8988T (cell line): ENCODE results near the gene METTL26.

Experiments used
- DNase-seq: peaks from one replicate; pipeline ENCODE4 v3.0.0; 2011

Gene METTL26

DNA sequence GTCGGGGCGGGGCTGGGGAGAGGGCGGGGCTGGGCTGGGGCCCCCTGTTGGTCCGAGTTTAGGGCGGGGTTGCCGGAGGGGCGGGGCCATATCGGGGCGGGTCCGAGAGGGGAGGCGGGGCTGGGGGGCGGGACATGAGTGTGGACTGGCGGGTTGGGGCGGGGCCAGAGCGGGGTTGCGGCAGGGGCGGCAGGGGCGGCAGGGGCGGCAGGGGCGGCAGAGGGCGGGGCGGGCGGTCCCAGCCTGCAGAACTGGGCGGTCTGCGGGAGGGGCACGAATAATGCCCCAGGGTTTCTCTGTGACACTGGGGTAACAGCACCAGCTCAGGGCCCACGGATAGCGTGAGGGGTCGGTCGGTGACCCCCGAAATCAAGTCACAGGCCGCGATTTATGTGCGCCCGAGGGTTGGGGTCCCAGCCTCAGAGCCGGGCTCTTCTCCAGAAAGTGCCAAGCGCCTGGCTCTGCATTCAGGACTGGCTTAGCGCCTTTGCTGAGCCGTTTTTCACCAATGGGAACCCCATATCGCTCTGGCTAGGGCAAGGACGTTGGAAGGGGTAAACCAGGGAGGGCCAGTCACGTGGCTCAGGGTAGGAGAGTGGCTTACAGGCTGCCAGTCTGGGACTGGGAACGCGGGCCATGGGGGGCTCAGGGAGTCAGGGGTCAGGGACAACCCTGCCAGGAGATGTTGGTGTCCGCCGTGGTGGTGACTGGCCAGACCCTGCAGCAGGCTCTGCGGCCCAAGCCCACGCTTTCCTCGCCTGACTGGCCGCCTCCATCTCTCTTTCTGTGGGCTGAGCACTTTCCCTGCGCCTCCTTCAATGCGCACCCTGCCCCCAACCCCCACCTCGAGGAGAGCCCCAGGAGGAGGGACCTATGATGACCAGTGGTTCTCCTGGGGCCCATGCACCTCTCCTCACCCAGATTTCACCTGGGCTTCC, 1.2 kb upstream of the METTL26 start:
- peak; percentile 97 for DNase-seq

DNA sequence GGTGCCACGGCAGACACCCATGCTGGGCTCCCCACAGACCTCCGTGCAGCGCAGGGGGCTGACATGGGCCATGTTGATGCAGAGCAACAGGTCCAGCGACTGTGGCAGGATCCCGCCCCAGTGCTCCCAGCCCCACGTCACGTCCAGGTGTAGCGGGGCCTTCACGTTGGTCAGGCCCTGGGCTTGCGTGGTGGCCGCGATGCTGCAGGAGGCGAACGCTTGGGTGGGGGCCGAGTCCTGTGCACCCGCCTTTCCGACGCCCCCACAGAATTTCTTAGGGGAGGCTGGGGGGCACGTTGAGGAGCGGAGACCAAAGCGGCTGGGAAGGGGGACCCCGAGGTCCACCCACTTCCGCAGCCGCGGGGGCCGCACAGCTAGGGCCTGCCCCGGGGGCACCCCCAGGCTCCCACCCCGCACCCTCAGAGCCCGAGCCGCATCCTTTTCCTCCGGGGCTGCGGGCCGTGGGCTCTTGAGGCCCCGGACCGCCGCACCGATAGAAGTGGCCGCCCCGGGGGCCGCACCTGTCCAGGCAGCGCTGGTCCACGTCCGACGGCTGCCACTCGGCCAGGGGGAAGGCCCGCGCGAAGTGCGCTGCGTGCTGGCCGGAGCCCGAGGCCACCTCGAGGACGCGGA, 416 bp downstream of the METTL26 start:
- no peak for DNase-seq

DNA sequence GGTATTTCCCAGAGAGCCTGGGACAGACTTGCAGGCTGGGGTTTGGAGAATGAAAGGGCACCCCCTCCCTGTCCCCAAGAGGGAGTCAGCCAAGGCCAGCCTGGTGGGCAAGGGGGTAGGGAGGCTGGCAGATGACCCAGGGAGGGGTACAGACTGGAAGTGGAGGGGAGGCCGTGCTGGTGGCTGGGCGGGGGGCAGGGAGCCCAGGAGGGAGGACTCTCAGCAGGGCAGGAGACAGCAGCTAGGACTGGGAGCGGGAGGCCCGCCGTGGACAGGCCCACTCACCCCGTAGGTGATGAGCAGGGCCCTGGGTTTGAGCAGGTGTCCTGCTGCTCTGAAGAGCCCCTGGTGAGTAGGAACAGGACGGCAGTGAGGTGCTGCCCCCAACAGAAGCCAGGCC, 1.1 kb downstream of the METTL26 start:
- no peak for DNase-seq

DNA sequence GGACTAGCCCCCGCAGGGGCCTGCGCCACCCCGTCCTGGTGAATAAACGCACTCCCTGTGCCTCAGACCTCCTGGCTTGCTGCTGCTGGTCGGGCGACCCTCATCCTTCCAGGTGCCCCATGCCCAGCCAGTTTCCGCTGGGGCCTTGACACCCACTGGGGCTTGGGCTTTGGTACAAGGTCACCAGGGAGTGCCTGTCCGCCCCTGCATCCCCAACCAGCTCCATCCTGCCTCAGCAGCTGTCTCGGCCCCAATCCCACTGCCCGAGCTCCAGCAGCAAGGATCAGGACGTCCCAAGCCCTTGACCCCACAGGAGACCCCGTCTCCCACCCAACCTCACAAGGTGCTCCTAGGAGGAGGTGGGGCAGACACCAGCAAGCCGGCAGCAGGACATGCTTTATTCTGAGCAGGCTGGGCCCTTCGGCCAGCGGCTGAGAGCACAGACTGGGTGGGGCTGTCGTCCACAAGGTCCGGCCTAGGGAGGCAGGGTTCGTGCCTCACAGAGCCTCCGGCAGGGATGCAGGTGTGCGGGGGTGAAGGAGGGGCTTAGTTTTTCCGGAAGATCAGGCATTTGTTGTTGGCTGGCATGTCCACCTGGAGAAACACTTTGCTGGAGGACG, 1.9 kb downstream of the METTL26 start:
- no peak for DNase-seq

DNA sequence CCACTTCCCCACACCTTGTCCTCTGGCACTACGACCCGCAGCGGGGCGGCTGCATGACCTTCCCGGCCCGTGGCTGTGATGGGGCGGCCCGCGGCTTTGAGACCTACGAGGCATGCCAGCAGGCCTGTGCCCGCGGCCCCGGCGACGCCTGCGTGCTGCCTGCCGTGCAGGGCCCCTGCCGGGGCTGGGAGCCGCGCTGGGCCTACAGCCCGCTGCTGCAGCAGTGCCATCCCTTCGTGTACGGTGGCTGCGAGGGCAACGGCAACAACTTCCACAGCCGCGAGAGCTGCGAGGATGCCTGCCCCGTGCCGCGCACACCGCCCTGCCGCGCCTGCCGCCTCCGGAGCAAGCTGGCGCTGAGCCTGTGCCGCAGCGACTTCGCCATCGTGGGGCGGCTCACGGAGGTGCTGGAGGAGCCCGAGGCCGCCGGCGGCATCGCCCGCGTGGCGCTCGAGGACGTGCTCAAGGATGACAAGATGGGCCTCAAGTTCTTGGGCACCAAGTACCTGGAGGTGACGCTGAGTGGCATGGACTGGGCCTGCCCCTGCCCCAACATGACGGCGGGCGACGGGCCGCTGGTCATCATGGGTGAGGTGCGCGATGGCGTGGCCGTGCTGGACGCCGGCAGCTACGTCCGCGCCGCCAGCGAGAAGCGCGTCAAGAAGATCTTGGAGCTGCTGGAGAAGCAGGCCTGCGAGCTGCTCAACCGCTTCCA, 2.6 kb downstream of the METTL26 start:
- DNase-seq = no peak

DNA sequence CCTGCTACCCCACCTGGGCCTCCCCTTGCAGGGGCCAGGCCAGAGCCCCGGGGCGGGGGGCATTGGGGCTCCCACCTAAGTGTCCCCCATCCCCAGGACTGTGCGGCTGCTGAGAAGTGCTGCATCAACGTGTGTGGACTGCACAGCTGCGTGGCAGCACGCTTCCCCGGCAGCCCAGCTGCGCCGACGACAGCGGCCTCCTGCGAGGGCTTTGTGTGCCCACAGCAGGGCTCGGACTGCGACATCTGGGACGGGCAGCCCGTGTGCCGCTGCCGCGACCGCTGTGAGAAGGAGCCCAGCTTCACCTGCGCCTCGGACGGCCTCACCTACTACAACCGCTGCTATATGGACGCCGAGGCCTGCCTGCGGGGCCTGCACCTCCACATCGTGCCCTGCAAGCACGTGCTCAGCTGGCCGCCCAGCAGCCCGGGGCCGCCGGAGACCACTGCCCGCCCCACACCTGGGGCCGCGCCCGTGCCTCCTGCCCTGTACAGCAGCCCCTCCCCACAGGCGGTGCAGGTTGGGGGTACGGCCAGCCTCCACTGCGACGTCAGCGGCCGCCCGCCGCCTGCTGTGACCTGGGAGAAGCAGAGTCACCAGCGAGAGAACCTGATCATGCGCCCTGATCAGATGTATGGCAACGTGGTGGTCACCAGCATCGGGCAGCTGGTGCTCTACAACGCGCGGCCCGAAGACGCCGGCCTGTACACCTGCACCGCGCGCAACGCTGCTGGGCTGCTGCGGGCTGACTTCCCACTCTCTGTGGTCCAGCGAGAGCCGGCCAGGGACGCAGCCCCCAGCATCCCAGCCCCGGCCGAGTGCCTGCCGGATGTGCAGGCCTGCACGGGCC, 3.4 kb downstream of the METTL26 start:
- no peak for DNase-seq

DNA sequence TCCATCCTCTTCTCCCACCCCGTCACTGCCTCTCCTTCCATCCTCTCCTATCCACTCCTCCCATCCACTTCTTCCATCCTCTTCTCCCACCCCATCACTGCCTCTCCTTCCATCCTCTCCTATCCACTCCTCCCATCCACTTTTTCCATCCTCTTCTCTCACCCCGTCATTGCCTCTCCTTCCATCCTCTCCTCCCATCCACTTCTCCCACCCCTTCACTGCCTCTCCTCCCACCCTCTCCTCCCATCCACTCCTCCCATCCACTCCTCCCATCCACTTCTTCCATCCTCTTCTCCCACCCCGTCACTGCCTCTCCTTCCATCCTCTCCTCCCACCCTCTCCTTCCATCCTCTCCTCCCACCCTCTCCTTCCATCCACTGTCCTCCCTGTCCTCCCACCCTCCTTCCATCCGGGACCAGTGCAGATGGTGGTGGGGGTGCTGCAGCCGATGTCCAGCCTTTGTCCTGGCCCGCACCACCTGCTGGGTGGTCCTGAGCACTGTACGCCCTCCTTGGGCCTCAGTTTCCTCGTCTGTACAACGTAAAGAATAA, 4.2 kb downstream of the METTL26 start:
- DNase-seq = no peak

DNA sequence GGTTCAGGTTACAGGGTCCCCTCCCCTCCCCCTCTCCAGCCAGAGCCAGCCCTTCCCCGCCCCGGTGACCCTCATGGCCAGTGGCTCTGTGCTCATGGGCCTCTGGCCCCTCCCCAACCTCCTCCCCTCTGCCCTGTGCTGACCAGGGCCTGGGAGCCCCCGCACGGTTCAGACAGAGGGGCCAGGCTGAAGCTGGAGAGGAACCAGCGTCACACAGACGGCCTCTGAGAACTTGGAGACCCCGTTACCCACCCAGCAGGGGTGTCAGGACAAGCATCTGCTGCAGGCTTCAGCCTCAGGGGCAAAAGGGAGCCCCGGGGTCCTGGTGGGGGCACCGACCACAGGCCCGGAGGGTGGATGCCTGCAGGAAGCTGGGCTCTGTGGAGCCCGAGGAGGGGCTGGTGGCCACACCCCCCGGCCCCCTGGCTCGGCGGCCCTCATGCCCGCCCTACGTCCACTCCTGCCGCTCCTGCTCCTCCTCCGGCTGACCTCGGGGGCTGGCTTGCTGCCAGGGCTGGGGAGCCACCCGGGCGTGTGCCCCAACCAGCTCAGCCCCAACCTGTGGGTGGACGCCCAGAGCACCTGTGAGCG, 5.2 kb downstream of the METTL26 start, which contains the start of gene WFIKKN1:
Gene WFIKKN1, plus strand, starts transcription at position 171 of the 591 bp plus-strand sequence. Its CDS starts 269 bp downstream, at position 440.
- DNase-seq = no peak

DNA sequence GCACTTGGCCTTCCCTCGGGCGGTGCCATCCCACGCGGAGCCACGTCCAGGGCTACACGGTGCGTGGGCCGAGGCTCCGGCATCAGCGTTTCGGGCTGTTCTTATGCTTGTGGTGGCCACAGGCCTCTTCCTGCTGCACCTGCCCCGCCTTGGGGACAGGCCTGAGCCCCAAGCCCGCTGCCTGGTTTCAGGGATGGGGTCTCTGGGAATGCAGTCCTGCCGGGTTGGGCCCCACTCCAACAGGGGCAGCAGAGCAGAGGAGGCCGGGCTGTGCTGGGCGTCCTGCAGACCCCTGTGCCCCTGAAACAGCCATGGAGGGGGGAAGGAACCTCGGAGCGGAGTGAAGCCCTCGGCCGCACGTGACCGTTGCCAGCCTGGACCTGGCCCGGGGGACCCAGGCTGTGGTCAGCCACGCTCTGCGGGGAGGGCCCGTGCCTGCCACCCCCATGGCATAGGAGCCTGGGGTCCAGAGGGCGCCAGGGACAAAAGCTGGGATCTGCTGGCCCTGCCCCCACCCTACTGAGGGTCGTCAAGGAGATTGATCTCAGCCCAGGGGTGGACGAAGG, 5.8 kb downstream of the METTL26 start:
- DNase-seq = no peak

DNA sequence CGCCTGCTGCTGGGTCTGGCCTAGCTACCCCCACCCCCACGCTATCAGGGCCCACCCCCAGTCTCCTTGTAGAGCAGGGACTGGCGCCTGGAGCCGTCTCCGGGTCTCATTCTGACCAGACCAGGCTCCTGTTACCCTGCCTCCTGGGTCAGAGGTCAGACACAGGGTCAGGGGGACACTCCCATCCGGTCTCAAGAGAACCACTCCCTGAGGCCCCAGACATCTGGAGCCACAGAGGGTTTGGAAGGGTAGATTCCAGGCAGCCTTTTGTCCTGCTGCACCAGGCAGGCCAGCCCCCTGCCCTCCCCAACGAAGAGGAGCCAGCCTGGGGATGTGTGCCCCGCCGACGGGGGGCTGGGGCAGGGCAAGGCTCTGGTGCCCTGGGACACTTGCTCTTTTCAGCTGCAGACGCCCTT, 6.3 kb downstream of the METTL26 start:
- no peak for DNase-seq

DNA sequence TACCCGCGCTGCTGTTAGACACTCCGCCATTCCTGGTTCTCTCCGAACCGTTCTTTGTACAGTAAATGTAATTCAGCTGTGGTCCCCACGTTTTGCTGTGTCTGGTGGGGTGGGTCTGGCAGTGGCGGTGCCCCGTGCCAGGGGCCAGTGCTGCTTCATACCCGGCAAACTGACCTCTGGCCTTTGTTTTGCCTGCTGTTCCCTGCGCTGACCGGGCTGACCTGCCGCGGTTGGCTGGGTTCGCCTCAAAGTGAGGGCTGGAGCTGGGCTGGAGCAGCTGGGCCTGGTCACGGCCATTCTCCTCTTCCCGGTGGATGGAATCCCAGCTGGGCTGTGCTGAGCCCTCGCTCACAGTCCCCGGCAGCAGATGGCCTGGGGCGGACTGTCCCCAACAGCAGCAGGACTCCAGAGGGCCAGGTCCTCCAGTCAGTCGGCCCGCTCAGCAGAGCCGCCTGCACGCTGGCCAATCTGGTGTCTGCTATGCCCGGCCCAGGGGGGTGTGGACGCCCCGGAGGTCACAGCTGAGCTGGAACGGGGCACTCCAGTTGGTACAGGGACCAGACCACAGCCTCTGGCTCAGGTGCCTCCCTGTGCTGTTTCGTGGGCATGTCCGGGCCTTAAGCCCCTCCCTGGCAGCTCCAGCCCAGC, 6.8 kb downstream of the METTL26 start:
- no peak for DNase-seq

DNA sequence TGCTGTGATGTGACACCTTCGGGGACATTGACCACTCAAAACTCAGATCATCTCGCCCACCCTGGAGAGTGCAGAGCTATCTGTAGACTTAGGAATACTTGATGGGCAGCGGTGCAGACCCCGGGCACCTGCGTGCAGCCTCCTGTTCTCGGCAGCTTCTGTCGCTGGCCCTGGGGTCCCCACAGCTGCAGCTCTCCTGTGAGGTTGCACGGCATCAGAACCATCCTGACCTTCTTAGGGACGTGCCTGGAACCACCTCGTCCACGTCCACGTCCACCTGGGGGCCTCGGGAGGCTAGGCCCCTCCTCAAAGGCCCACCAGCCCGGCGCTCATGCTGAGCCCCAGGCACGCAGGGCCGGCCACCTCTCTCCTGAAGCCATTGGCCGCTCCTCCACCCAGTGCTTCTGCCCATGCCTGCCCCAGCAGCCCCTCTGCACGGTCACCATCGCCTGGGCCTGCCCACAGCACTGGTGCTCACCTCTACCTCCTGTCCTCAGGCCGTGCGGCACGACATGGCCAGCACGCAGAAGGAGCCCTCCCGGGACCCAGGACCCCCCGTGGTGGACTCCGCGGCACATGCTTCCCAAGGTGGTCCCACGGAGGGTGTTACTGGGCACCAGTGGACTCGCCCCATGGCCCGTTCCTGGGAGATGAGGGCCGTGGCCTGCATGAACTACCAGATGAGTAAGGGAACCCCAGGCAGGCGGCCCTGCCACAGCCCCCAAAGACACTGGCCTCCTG, 7.6 kb downstream of the METTL26 start:
- DNase-seq = no peak

DNA sequence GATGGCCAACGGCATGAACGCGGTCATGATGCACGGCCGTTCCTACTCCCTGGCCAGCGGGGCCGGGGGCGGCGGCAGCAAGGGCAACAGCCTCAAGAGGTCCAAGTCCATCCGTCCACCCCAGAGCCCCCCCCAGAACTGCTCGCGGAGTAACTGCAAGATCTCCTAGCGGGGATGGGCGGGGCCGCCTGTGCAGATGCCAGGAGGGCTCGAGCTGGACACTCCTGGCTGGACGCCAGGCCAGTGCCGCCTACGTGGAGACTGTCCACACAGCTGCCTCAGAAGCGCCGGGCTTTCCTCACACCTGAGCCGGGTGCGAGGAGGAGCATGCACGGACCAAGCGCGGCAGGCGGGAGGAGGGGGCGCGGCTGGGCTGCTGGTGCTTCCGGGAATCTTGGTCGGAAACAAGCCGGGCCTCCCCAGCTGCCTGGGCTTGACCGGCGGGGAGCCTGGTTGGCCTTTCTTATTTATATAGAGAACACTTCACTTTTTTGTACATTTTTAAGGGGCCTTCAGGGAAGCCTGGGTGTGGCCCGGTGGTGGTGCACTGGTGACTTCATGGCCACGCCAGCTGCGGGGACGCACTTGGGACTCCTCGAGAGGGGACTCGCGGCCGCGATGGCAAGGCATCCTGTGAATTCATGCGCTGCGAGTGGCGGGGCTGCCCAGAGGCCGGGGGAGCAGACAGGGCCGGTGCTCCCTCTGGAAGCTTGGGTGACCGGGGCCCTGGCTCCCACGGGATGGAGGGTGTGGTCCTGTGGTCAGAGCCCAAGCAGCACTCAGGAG, 8.5 kb downstream of the METTL26 start:
- DNase-seq = no peak

DNA sequence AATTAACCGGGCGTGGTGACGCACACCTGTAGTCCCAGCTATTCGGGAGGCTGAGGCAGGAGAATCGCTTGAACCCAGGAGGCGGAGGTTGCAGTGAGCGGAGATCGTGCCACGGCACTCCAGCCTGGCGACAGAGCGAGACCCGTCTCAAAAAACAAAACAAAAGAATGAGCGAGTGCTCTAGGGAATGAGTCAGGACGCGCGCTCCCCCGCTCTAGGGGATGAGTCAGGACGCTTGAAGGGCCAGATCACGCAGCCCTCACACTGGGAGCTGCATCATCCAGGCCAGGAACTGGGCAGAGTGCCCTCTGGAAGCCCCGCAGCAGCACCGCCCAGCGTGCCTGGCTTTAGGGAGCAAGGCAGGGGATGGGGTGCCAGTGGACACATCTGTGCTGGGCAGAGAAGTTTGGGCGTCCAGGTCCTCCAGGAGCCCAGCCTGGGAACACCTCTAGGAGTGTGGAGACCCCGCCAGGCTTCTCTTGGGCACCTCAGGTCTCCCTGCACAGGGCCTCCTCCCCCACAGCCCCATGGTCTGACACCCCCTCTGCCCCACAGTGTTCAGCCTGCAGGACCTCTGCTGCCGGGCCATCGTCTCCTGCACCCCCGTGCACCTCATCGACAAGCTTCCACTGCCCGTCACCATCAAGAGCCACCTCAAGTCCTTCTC, 9.2 kb downstream of the METTL26 start:
- DNase-seq = peak; percentile 97

DNA sequence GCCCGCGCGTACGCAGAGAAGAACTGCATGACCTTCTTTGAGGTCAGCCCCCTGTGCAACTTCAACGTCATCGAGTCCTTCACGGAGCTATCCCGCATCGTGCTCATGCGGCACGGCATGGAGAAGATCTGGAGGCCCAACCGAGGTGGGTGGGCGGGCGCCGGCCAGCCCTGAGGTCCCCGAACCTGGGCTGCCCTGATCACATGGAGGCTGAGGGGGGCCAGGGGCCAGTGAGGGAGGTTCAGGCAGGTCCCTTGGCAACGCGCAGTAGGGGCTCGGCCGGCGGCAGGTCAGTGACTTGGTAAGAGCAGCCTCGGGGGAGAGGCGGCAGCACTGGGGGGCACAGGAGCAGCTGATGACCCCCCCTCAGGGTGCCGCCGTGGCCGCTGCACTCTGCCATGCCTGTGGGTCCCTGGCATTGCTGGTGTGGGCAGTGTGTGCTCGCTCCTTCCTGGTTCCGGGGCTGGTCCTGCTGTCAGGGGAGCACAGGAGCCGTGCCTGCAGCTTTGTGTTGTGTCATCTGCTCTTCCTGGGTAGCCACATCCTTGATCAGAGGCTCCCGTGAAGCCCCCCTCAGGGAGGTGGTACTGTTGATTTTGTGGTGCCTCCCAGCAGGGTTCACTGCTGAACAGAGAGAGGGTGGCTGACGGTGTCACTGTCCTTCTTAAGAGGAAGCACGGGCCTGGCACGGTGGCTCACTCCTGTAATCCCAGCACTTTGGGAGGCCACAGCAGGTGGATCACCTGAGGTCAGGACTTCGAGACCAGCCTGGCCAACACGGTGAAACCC, 9.9 kb downstream of the METTL26 start:
- peak; percentile 61 for DNase-seq

DNA sequence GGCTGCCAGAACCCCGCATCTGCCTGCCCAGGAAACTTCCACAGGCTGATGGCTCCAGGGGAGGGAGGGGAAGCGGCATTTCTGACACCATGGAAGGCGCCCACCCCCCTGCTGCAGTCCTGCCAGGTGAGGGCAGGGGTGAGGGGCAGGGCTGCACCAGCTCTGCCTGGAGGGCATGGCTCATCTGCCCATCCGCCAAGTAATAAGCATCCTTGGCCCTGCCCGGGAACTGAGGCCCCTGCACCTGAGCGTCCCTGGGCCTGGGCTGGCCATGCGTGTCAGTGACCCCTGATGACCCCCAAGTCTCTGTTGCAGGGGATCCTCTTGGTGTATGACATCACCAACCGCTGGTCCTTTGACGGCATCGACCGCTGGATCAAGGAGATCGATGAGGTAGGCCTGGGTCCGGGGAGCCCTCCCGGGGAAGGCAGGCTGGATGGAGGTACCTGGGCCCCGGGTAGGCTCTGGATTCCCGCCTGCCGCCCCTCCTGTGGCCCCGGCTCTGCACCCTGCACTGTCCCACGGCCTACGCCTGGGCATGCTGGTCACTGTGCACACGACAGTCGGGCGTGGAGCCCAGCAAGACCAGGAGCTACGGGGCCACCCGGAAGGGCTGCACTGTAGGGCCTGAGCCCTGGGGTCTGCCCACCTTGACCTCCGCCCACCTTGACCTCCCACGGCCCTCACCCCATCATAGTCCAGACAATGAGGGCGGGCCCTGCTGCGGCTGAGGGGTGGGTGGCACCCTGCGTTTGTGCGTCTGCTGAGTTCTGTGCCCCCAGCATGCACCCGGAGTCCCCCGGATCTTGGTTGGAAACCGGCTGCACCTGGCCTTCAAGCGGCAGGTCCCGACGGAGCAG, 10.8 kb downstream of the METTL26 start:
- DNase-seq = no peak
